GM21423 (cell line): ENCODE measurements around the gene COG4.
"Not testable (repeated sequence)": the region's sequence is repeated elsewhere in the genome, so short reads cannot be mapped to it uniquely, and the experiment has no call there.

ENCODE experiments used
- ATAC-seq: cut with Tn5 transposase; IDR thresholded peaks from one replicate; pipeline ENCODE4 v1.9.1; 2021; ENCODE audit warnings: mild to moderate bottlenecking, moderate library complexity; ENCODE audit not compliant: unreplicated experiment

COG4 gene

GRCh38 chr16:70523076-70523742 is at the start of gene COG4:
COG4 (minus strand) TSS chr16:70523554; CDS start chr16:70523543, 11 bp downstream.
- ATAC-seq: peak; percentile 73

GRCh38 chr16:70572926-70573270 is 49.5 kb upstream of the COG4 start:
- no peak for ATAC-seq

GRCh38 chr16:70572050-70572925 is 48.9 kb upstream of the COG4 start:
- no peak for ATAC-seq

GRCh38 chr16:70571623-70572022 is 48.3 kb upstream of the COG4 start:
- ATAC-seq: no peak

- ATAC-seq: no peak
Measured at GRCh38 chr16:70570967-70571570, 47.7 kb upstream of the COG4 start.

GRCh38 chr16:70569752-70570151 is 46.4 kb upstream of the COG4 start:
- ATAC-seq: no peak

GRCh38 chr16:70568601-70569237 is 45.4 kb upstream of the COG4 start:
- ATAC-seq: no peak

GRCh38 chr16:70565053-70565452 is 41.7 kb upstream of the COG4 start:
- ATAC-seq: no peak

GRCh38 chr16:70563636-70564035 is 40.3 kb upstream of the COG4 start:
- no peak for ATAC-seq

GRCh38 chr16:70561623-70562022 is 38.3 kb upstream of the COG4 start:
- no peak for ATAC-seq

- ATAC-seq: no peak
Measured at GRCh38 chr16:70556063-70556462, 32.7 kb upstream of the COG4 start.

- no peak for ATAC-seq
Measured at GRCh38 chr16:70553645-70554044, 30.3 kb upstream of the COG4 start.

GRCh38 chr16:70552675-70553074 is 29.3 kb upstream of the COG4 start:
- no peak for ATAC-seq

GRCh38 chr16:70551788-70552187 is 28.4 kb upstream of the COG4 start:
- no peak for ATAC-seq

- no peak for ATAC-seq
Measured at GRCh38 chr16:70550082-70550481, 26.7 kb upstream of the COG4 start.

- ATAC-seq: no peak
Measured at GRCh38 chr16:70548936-70549335, 25.6 kb upstream of the COG4 start.

GRCh38 chr16:70544548-70544947 is 21.2 kb upstream of the COG4 start:
- ATAC-seq: no peak

GRCh38 chr16:70540994-70541393 is 17.6 kb upstream of the COG4 start:
- ATAC-seq: no peak

- no peak for ATAC-seq
Measured at GRCh38 chr16:70534971-70535370, 11.6 kb upstream of the COG4 start.

- not testable (repeated sequence) for ATAC-seq
Measured at GRCh38 chr16:70529954-70530353, 6.6 kb upstream of the COG4 start.

GRCh38 chr16:70529051-70529777 is 5.9 kb upstream of the COG4 start:
- ATAC-seq: no peak
